Measurements from ENCODE around the gene NUMA1.

NUMA1 gene

GRCh38 chr11:72098741-72099140 is 18.4 kb upstream of the NUMA1 start:
- H3K27ac ChIP-seq (ENCODE audit: low read depth, low read length) = no peak overlapping the region
- no peak overlapping the region for H3K4me2 ChIP-seq (ENCODE audit: low read length)
- TF ChIP-seq CTCF (IDR thresholded peaks at IDR 0.05; ENCODE audit: low read depth, low read length, poor library complexity, severe bottlenecking) (no peak), EZH2phosphoT487 (IDR thresholded peaks at IDR 0.05; ENCODE audit: borderline replicate concordance, low read length) (no peak)
- no peaks in the 10 kb centered on the region for H3K9me3 ChIP-seq (ENCODE audit: control insufficient read depth, insufficient read depth, low read length)
- no peaks in the 10 kb centered on the region for H3K27me3 ChIP-seq (ENCODE audit: control insufficient read depth, low read length)
- peaks cover 24% of the 10 kb centered on the region for H3K4me1 ChIP-seq (ENCODE audit: control insufficient read depth, low read length)
- no peaks in the 10 kb centered on the region for H3F3A ChIP-seq (ENCODE audit: control insufficient read depth, insufficient read depth)
- H3K36me3 ChIP-seq (ENCODE audit: control insufficient read depth, low read length) = peaks cover 77% of the 10 kb centered on the region
- no peaks in the 10 kb centered on the region for H4K20me1 ChIP-seq (ENCODE audit: control insufficient read depth, insufficient read depth, low read depth, low read length)
- H3K4me3 ChIP-seq (ENCODE audit: low read length) = no peak overlapping the region
- H3K9me2 ChIP-seq (replicated peaks; ENCODE audit: control insufficient read depth, low read length) = no peaks in the 10 kb centered on the region
- peaks cover 40% of the 10 kb centered on the region for H3K79me2 ChIP-seq (ENCODE audit: control insufficient read depth, low read length)

GRCh38 chr11:72091292-72091691 is 10.9 kb upstream of the NUMA1 start:
- 0 out of 2 replicates have a peak overlapping the region, but pooled peaks have one; percentile 17 for H3K27ac ChIP-seq (ENCODE audit: low read depth, low read length)

GRCh38 chr11:72088076-72088808 is 7.9 kb upstream of the NUMA1 start:
- Histone ChIP-seq H3K79me2 (ENCODE audit: control insufficient read depth, low read length) (peaks cover 3% of the 10 kb centered on the region; the same call in 1 of the 2 replicates), H3F3A (ENCODE audit: control insufficient read depth, insufficient read depth) (peaks cover 5% of the 10 kb centered on the region; the same call in 1 of the 2 replicates), H3K36me3 (ENCODE audit: control insufficient read depth, low read length) (peaks cover 17% of the 10 kb centered on the region), H3K9me3 (ENCODE audit: control insufficient read depth, insufficient read depth, low read length) (no peaks in the 10 kb centered on the region), H3K27ac (ENCODE audit: low read depth, low read length) (no peak overlapping the region), H3K4me1 (ENCODE audit: control insufficient read depth, low read length) (peaks cover 14% of the 10 kb centered on the region), H3K9me2 (replicated peaks; ENCODE audit: control insufficient read depth, low read length) (no peaks in the 10 kb centered on the region), H3K4me2 (ENCODE audit: low read length) (no peak overlapping the region), H4K20me1 (ENCODE audit: control insufficient read depth, insufficient read depth, low read depth, low read length) (no peaks in the 10 kb centered on the region), H3K27me3 (ENCODE audit: control insufficient read depth, low read length) (no peaks in the 10 kb centered on the region), H3K4me3 (ENCODE audit: low read length) (no peak overlapping the region)
- TF ChIP-seq EZH2phosphoT487 (IDR thresholded peaks at IDR 0.05; ENCODE audit: borderline replicate concordance, low read length) (no peak), CTCF (IDR thresholded peaks at IDR 0.05; ENCODE audit: low read depth, low read length, poor library complexity, severe bottlenecking) (no peak)

More at GRCh38 chr11:72091292-72091691, 10.9 kb upstream of the NUMA1 start:
- peaks cover 4% of the 10 kb centered on the region; the same call in 1 of the 2 replicates for H3F3A ChIP-seq (ENCODE audit: control insufficient read depth, insufficient read depth)
- H3K4me2 ChIP-seq (ENCODE audit: low read length) = peak overlapping the region; percentile 9; the same call in 1 of the 2 replicates
- TF ChIP-seq CTCF (IDR thresholded peaks at IDR 0.05; ENCODE audit: low read depth, low read length, poor library complexity, severe bottlenecking) = peak; percentile 99
- no peak for TF ChIP-seq EZH2phosphoT487 (IDR thresholded peaks at IDR 0.05; ENCODE audit: borderline replicate concordance, low read length)
- H3K79me2 ChIP-seq (ENCODE audit: control insufficient read depth, low read length) = peaks cover 3% of the 10 kb centered on the region; the same call in 1 of the 2 replicates
- H3K27me3 ChIP-seq (ENCODE audit: control insufficient read depth, low read length) = no peaks in the 10 kb centered on the region
- peaks cover 14% of the 10 kb centered on the region for H3K4me1 ChIP-seq (ENCODE audit: control insufficient read depth, low read length)
- no peaks in the 10 kb centered on the region for H3K9me3 ChIP-seq (ENCODE audit: control insufficient read depth, insufficient read depth, low read length)
- H3K36me3 ChIP-seq (ENCODE audit: control insufficient read depth, low read length) = peaks cover 28% of the 10 kb centered on the region
- no peaks in the 10 kb centered on the region for H4K20me1 ChIP-seq (ENCODE audit: control insufficient read depth, insufficient read depth, low read depth, low read length)
- no peaks in the 10 kb centered on the region for H3K9me2 ChIP-seq (replicated peaks; ENCODE audit: control insufficient read depth, low read length)
- H3K4me3 ChIP-seq (ENCODE audit: low read length) = no peak overlapping the region

Data from DOHH2 (cell line).